ENCODE results near the gene CTSA. TPM values are rescaled to one million over a fixed set of nuclear protein-coding genes. Genes with fewer than 3 reads are reported as not detected.

The CTSA gene
- total and polyA plus RNA-seq, 2 experiments from 2014 or later, result 39.9 to 63.9 TPM

- TF ChIP-seq ZNF462 (CRISPR knock-in tag; IDR thresholded peaks at IDR 0.05), result no peak
- TF ChIP-seq ETS1 (IDR thresholded peaks at IDR 0.05), result no peak
- TF ChIP-seq STAT1 (IDR thresholded peaks at IDR 0.05; ENCODE audit: unreplicated experiment), result no peak
- TF ChIP-seq POLR2AphosphoS5 (IDR thresholded peaks at IDR 0.05; ENCODE audit: low read depth), result no peak
Observed at GRCh38 chr20:45843506-45843905, 47.6 kb upstream of the CTSA start (continued).

GRCh38 chr20:45845452-45845851 is 45.7 kb upstream of the CTSA start:
- no peak overlapping the region for H3K27ac ChIP-seq (ENCODE audit: low read depth)
- H3K9me2 ChIP-seq (ENCODE audit: insufficient read depth), result no peaks in the 10 kb centered on the region
- H3K27me3 ChIP-seq (ENCODE audit: insufficient read depth), result no peaks in the 10 kb centered on the region
- H3K4me3 ChIP-seq, result no peak overlapping the region
- H2AFZ ChIP-seq, result no peak overlapping the region
- H3K4me1 ChIP-seq (ENCODE audit: insufficient read depth), result no peaks in the 10 kb centered on the region
- H3K36me3 Mint-ChIP-seq (ENCODE audit: low read depth), result peaks cover 29% of the 10 kb centered on the region
- H3K27me3 Mint-ChIP-seq (ENCODE audit: insufficient read depth, low read depth, poor library complexity), result peaks cover 10% of the 10 kb centered on the region
- DNase-seq (ENCODE audit: low spot score) (no peak), ATAC-seq (peak; percentile 37)
- peaks cover 16% of the 10 kb centered on the region; the same call in 1 of the 2 replicates for H3K36me3 ChIP-seq (ENCODE audit: insufficient read depth)
- no peaks in the 10 kb centered on the region for H3K9me3 Mint-ChIP-seq
- H3K4me2 ChIP-seq, result no peak overlapping the region
- no peaks in the 10 kb centered on the region for H3K4me1 Mint-ChIP-seq
- no peak for TF ChIP-seq ZNF114 (CRISPR knock-in tag; IDR thresholded peaks at IDR 0.05)
- no peak for TF ChIP-seq EZH2 (IDR thresholded peaks at IDR 0.05; ENCODE audit: low read depth, unreplicated experiment)
- no peak for TF ChIP-seq POLR2AphosphoS5 (IDR thresholded peaks at IDR 0.05; ENCODE audit: low read depth)
- H3F3A ChIP-seq (replicated peaks; ENCODE audit: low read depth), result peaks cover 12% of the 10 kb centered on the region; the same call in 1 of the 2 replicates
- no peaks in the 10 kb centered on the region for H3K79me2 ChIP-seq (replicated peaks; ENCODE audit: insufficient read depth)
- H4K20me1 ChIP-seq (replicated peaks; ENCODE audit: insufficient read depth), result no peaks in the 10 kb centered on the region
- 0 out of 2 replicates have a peak overlapping the region, but pooled peaks have one; percentile 40 for H3K27ac Mint-ChIP-seq
- H3K4me3 Mint-ChIP-seq, result no peak overlapping the region

All from GM23338 (cell line).